GM18861 (cell line): Measurements from ENCODE around the gene ZNF641.

Source experiments
- ATAC-seq: cut with Tn5 transposase; IDR thresholded peaks from one replicate; pipeline ENCODE4 v1.9.1; 2021; ENCODE audit not compliant: unreplicated experiment

The ZNF641 gene

DNA sequence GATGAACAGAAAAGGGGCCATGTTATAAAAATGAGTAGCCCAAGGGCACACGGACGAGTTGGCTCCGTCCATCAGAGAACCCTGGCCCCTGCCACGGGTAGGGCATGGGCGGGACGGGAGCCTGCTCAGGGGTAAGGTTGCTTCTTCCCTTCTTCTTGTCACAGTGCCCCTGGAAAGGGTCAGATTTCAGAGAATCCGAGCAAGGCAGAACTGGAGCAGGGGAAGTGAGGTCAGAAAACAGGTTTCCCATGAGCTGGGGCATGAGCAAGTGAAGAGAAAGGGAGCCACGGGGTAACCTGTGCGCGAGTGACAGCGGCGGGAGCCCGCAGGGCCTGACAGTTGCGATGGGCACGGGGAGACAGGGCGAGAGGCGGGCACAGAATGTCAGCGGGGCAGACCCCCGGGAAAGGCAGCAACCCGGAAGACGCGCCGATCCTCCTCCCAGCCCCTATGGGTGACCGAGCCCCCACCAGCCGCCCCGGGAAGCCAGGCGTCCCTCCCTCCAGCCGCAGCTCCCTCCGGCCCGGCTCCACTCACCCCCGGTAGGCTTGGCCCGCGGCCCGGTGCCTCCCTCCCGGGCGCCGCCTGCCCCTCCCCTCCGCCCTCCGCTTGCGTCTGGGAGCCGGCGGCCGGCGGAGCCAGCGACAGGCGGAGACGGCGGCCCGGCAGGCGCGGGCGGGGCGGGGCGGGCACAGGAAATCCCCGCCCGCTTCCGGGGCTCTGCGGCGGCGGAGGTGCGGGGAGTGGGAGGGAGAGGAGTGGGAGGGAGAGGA is at the start of gene ZNF641:
Gene ZNF641 (minus strand): TSS at position 671 of the 773 bp plus-strand sequence. CDS start 2,829 bp downstream, outside the sequence.
- ATAC-seq: peak; percentile 65

DNA sequence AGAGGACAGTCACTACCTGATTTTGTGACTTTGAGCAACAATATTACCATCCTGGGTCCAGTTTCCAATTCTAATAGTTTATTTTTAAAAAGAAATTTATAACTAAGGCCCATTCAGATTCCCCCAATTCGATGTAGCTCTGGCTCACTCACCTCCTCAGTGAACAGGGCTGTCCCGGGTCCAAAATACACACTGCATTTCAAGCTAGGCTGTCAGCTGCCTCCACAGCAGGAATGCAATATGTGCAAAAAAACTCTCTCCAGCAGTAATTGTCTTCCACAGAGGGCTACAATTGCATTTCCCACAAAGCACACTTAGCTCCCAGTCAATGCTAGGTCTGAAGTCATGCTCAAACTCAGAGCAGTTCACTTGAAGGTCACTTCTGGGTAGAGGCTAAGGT is 39.3 kb upstream of the ZNF641 start:
- ATAC-seq: no peak

DNA sequence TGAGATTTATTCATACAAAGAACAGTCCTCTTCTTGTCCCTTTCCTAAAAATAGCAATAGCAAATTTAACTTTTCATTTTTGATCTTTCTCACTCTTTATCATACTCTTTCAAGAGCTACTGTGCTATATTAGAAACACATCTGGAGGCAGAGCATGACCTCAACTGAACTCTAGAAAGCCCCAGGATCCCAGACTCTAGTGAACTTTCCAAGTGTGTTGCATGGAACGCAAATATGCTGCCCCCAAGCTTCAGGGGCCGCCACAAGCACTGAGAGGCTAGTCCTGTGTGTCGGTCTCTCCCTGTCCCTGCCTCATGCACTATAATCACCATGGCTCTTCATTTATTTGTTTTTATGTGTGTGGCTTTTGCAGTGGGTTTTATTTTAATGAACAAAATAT is 38.7 kb upstream of the ZNF641 start:
- no peak for ATAC-seq

DNA sequence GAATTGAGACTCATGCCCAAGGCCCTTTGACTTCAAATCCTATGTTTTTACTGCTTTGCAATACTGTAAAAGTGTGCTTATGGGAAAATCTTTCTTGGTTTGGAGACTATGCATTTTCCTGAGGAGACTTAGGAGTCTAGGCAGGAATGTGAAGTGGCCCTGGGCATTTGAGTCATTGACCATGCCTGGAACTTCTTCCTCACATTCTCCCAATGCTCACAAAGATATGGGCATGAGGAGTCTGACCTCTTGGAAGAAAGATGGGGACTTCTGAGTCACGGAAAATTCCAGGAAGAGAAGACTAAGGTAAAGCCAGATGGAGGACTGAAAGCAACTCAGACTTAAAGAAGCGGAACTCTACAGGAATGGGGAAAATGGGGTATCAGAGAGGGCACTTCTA is 38.2 kb upstream of the ZNF641 start:
- ATAC-seq: no peak

DNA sequence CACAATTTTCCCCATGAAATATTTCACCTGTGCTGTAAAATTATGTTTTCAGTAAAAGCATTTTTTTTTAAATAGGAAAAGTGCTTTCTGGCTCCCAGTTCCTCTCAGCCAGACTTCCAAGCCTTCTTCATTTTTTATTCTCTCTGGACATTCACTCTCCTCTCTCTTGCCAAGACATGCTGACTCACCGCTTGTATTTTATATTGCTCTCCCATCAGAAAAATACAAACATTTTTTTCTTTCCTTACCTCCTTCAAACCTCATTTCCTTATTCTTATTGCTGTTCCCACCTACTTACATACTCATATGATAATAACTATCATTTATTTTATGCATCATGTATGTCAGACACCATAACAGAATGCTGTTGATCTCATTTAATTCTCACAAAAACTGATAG is 37.7 kb upstream of the ZNF641 start:
- ATAC-seq: no peak

DNA sequence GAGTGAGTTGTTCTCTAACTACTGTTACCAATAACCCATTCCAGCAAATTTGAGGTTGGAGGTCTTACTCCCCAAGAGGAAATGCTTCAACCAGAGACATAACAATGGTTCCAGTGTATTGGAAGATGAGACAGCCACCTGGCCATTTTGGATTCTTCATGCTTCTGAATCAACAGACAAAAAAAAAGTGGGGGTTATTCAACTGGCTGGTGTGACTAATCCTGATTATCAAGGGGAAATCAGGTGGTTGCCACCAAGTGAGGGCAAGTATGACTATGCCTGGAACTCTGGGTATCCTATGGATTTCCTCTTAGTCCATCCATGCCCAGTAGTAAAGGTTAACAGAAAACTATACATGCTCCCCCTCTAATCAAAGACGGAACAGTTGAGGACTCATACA is 29.9 kb upstream of the ZNF641 start:
- no peak for ATAC-seq

DNA sequence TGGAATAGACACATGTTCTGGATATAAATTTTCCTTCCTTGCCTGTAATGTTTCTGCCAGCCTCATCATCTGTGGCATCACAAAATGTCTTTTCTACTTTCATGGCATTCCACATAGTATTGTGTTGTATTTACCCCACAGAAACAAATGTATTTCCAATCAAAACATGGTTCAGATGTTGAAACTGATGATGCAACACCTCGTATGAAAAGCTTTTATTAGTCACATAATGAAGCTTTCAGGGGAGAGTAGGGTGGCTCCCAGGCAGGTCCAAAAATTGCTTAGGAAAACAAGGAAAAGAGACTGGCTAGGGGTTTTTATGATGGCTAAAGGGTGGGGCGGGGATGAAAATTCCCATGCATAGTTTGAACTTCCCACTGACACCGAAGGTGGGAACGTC is 29.1 kb upstream of the ZNF641 start:
- ATAC-seq: no peak

DNA sequence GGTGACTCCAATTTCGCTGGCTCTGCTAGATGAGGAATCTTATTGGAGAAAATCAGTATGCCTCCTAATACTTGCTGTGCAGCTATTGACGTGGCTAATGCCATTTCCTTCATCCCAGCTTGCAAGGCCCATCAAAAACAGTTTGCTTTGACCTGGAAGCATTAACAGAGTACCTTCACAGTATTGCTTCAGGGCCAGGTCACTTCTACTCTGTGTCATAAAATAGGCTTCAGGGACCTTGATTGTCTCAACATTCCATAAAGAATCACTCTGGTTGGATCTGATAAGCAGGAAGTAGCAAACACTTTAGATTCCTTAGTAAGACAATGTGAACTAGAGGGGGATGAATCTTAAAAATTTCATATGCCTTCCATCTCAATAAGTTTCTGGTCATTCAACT is 26.9 kb upstream of the ZNF641 start:
- ATAC-seq: no peak

DNA sequence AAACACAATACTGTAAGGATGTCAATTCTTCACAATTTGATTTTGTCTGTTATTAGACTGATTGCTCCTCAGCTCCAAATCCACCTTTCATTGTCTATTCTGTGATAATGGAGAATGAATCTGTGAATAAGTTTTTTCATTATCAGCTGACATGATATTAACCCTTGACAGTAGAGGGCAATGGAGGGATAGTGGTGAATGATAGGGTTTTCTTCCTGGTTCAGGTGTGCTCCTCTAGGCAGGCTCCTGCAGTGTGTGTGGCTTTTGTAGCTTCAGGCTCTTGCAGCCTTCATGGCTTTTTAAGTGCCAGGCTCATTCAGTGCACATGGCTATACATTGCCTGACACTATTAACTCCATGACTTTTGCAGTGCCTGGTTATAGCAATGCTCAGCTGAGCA is 23.4 kb upstream of the ZNF641 start:
- ATAC-seq: no peak

DNA sequence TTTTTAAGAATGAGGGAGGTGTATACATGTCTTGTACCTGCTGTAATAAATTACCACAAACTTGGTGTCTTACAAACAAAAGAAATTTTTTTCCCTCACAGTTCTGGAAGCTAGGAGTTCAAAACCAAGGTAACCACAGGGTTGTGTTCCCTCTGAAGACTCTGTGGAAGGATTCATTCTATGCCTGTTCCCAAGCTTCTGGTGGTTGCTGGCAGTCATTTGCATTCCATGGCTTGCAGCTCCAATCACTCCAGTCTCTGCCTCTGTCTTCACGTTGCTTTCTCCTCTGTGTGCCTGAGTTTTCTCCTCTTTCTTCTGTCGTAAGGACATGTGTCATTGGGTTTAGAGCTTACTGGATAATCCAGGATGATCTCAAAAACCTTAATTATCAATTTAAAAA is 15.4 kb upstream of the ZNF641 start:
- no peak for ATAC-seq

DNA sequence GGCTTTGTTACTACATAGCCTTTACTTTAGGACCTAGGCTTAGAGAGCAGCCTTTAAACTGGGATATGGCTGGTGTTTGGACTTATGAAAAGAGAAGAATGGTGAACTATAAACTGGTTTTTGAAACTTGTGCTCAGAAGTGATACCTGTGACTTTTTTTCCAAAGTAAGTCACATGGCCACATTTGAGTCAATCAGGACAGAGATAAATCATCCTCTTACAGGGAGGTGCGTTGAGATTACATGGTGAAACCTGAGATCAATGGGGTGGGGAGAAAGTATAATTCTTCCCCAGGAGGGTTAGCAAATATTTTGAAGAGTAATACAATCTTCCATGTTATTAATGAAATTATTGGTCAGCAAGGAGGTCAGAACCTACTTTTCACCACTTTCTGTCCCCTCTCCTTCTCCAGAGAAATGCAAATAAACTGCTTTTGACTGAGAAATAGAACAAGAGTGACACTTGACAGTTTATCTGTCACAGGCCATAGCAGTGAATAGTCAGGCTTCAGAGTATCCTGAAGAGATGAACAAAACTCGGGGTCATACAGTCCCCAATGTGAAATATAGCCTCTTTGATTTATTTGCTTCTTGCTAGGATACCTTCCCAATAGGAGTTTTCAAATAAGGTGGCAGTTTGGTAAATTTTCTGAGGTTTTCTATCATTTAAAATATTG is 11.1 kb upstream of the ZNF641 start:
- ATAC-seq: no peak

DNA sequence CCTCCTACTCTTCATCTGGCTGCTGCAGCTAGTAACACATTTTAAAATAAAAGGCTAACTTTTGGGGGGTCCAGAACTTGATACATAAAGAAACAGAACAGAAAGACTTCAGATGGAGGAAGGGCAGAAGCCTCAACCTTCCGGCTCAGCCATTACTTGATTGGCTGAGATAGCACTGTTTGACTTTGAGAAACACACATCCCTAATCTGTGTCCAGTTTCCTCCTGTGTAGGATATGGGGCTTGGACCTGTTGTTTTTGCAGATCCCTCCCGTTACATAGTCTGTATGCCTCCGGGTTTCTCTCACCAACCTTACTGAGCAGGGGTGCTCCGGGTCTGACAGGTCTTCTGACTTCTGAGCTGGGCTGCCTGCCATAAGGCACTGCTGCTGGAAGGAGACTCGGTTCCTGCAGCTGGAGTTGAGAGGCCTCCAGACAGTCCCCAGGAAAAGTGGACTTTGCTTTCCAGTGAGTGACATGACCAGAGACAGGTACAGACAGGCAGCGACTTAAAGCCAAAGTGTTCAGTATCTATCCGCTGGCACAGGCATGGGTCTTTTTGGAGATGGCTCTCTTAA is 8.3 kb upstream of the ZNF641 start:
- ATAC-seq: no peak

DNA sequence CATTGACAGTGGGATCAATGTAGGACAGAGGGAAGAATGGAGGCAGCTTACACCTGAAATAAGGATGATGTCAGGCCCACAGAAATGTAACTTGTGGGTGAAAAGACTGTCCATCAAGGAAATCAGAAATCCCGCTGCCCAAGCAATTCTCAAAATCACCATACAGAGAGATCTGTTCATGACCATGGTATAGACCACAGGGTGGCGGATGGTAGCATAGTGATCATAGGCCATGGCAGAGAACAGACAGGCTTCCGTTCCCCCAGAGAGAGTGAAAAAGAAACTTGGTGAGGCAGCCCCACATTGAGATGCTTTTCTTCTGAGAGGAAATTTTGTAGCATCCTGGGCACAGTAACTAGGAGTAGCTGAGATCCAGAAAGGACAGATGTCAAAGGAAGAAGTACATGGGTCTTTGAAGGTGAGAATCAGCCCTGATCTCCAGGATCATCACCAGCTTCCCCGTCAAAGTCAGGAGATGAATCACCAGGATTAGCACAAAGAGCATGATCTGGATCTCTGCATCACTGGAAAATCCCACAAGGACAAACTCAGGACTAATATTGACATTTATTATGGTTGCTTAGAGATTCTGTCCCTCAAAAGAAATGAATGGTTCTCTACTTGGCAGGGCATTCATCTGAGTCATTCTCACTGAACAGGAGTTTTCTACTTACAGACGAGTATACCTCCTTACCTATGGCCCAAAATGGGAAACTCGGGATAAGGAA is 5.5 kb upstream of the ZNF641 start:
- no peak for ATAC-seq

DNA sequence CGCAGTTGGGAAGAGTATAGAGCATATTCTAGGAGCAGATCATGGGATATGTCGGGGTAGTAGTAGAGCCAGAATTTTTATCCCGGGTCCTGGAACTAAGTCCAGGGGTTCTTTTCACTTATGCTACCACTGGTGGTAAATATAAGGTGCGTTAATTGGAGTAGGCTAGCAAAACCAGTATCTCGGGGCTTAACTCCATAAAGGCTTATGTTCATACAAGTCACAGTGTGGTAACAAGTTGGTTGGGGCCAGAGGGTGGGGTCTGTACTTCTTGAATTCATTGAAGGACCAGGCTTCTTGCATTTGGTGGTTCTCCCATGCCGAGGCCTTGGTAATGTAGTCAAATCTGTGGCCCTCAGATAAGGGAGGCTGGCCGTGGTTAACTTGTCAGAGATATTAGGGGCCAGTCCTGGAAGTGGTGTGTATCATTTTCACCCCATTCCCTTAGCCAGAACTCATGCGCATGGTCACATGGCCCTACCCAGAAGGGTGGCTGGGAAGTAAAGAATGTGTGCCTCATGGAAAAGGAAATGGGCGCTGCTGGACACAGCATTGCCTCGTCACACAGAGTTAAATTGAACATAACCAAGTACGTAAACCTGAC is 1.5 kb upstream of the ZNF641 start:
- ATAC-seq: no peak

DNA sequence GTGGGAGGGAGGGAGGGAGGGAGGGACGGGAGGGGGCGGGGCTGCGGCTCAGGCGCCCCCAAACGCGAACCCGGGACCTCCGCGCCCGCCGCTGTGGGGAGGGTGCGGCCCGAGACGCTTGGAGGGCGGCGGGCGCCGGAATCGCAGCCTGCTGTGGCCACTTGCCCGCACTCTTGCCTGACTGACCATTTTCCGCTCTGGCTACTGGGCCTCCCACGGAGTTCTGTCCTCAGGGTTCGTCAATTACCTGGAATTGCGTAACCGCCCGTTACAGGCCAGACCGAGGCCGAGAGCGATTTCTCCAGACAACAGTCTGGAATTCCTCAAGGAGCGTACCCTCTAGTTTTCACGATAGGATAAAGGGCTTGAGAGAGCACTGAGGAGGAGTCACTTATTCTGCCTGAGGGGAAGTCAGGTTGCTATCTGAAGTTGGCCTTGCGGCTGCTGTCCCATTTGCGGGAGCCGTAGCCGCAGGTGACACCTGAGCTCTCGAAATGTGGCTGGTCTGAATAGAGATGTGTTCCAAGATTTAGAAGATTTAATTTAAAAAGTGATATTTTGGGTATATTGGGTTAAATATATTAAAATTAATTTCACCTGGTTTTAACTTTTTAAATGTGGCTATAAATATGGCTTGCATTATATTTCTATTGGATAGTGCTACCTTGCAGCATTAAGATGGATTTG is 446 bp upstream of the ZNF641 start:
- peak; percentile 27 for ATAC-seq

DNA sequence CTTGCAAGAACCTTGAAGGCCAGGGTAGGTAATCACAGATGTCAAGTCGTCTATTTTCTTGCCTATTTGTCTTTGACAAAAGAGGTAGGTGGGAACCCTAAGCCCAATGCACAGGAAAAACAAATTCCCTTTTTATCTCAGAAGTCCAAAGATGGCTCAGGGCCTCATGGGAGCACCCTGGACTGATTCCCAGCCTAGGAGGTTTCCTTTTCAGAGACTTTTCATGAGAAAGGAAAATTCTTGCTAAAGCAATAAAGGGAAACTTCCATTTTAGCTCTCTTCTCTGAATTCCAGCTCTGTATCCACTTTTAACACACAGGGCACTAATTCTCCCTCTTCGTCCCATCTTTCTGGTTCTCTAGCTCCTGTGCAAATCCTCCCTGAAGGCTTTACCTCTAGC is 1.2 kb downstream of the ZNF641 start:
- no peak for ATAC-seq

DNA sequence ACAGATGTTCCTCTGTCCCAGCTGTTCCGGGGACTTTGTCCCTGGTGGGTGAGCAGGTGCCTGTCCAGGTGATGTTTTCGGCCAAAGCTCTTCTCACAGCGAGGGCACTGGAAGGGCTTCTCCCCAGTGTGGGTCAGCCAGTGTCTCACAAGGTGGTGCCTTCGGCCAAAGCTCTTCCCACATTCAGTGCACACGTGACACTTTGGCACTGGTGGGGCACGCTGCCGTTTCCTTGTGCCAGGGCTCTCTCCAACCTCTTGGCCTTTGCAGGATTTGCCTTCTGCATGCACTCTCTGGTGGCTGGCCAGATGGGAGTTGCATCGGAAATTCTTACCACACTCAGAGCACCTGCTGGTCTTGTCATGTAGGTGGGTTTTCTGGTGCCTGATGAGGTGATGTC is 7.7 kb downstream of the ZNF641 start:
- no peak for ATAC-seq

DNA sequence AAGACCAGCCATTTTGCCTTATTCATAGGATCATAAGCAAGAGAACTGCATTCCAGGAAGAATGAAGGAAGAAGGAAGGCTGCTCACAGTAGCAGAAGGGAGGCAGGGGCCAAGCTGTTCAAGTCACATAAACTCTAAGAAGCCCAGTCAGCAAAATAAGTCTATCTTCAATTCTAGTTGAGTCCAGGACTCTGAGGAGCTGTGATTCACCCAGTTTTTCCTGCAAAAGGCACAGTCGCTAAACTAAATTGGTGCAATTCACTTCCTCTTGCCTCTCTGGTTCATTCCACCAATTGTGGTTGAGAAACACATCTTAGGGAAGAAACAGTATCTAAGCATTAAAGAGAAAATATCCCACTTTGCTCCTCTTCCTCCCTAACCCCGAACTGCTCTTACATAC is 9.8 kb downstream of the ZNF641 start:
- ATAC-seq: no peak

DNA sequence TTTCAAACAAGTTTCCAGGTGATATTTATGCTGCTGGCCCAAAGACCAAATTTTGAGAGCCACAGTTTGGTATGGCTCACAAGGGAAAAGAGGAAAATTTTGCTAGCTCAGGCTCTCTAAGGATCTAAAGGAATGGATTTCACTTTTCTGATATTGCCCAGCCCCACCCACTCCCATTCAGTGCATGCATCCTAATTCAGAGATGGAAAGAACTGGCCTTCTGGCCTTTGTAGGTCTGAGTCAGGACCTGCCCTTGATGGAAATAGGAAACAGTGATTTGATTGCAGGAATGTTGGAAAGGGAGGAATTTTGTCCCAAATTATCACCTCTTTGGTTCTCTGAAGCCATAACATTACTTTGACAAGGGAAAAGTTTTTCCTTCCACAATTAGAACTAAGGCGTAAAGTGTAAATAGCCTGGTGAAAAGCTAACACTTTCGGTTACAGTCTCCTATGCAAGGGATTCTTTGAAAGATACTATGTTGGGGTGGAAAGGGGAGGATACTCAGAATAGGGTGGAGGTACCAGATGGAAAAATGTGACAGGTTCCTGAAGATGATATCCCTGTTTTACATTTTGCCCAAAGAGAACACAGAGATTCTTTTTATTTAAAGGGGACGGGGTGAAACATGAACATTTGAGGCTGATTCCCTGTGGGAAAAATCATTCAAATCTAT is 11.1 kb downstream of the ZNF641 start:
- no peak for ATAC-seq

DNA sequence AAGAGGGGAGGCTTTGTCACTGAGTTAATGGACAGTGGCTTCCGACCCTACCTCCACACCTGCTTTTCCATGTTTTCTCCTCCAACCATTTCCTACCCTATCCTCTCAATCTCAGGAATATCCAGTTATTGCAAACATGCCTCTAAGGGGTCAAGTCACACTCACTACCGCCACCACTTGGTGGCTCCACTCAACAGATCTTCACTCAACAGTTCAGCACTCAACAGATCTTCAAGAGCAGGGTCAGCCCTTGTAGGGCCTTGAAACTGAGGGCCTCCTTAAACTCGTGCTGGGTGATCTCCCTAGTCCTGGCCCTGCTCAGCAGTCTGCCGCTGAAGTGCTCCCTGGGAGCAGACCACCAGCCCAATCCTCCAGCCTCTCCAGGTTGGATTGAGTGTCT is 14.2 kb downstream of the ZNF641 start:
- no peak for ATAC-seq
